ENCODE results near the gene CYLD. TPM values are rescaled to one million over a fixed set of nuclear protein-coding genes. Genes with fewer than 3 reads are reported as not detected.

Gene CYLD
- total RNA-seq, 1 experiment from 2014 or later, result 12.5 TPM

- H3K79me1 ChIP-seq (ENCODE audit: insufficient read depth, low read depth, low read length, poor library complexity, severe bottlenecking), result no peaks in the 10 kb centered on the region
- no peaks in the 10 kb centered on the region for H3K4me1 ChIP-seq (ENCODE audit: insufficient read depth, low read length)
- H3K9me3 ChIP-seq (ENCODE audit: control insufficient read depth, low read depth, low read length), result no peaks in the 10 kb centered on the region
- H3K14ac ChIP-seq (ENCODE audit: insufficient read depth, low read length), result no peak overlapping the region
- no peak overlapping the region for H2BK12ac ChIP-seq (ENCODE audit: insufficient read length, low read depth, low read length)
- H3K4me1 Mint-ChIP-seq, result no peaks in the 10 kb centered on the region
- no peak overlapping the region for H2BK15ac ChIP-seq (ENCODE audit: low read depth, low read length)
- no peak overlapping the region for H4K91ac ChIP-seq (ENCODE audit: insufficient read length, low read depth, low read length)
- peaks cover 0 to 12% of the 10 kb centered on the region in 2 experiments; a peak in 3 of 5 replicates for H3K9me3 Mint-ChIP-seq
- no peak for TF ChIP-seq CTCF (conservative IDR thresholded peaks at IDR 0.05)
- no peak overlapping the region for H3K23ac ChIP-seq (ENCODE audit: insufficient read length, low read depth, low read length)
- H3K23me2 ChIP-seq (ENCODE audit: insufficient read length, low read depth, low read length, poor library complexity, severe bottlenecking), result no peaks in the 10 kb centered on the region
- H4K5ac ChIP-seq (ENCODE audit: insufficient read length, low read depth, low read length), result no peak overlapping the region
- H3K18ac ChIP-seq (ENCODE audit: insufficient read length, low read depth, low read length), result no peak overlapping the region
- H3K27me3 Mint-ChIP-seq (ENCODE audit: low read depth), result no peaks in the 10 kb centered on the region
- no peak for DNase-seq
- no peak overlapping the region for H3T11ph ChIP-seq (ENCODE audit: low read length)
- H2BK20ac ChIP-seq (ENCODE audit: low read depth, low read length, poor library complexity, severe bottlenecking), result no peak overlapping the region
- H4K8ac ChIP-seq (replicated peaks; ENCODE audit: insufficient read length, low read depth, low read length), result no peak overlapping the region
- H3K27ac Mint-ChIP-seq, result no peak overlapping the region
- no peak overlapping the region for H3K56ac ChIP-seq (ENCODE audit: insufficient read length, low read depth, low read length)
- H3K27me3 ChIP-seq (ENCODE audit: insufficient read depth, low read length), result no peaks in the 10 kb centered on the region
- H2BK120ac ChIP-seq (ENCODE audit: low read depth, low read length, poor library complexity, severe bottlenecking), result no peak overlapping the region
- no peaks in the 10 kb centered on the region for H4K20me1 ChIP-seq (ENCODE audit: control insufficient read depth, insufficient read depth, insufficient read length)
- H3K27ac ChIP-seq (ENCODE audit: insufficient read length, low read depth, low read length), result no peak overlapping the region
- H3K4ac ChIP-seq (ENCODE audit: low read depth, low read length), result no peak overlapping the region
- no CpG with 5 or more reads among the region's 1 CpG for WGBS (ENCODE audit: extremely low coverage, insufficient read length, low lambda C conversion rate)
- H3K36me3 Mint-ChIP-seq (ENCODE audit: insufficient read depth in 1 of 3, low read depth in 3 of 3), result peaks cover 14 to 17% (median 16%) of the 10 kb centered on the region in 3 experiments
- H3K79me2 ChIP-seq (ENCODE audit: insufficient read depth, low read length), result no peaks in the 10 kb centered on the region
- no peak overlapping the region for H3K4me3 Mint-ChIP-seq
- no peak overlapping the region for H3K4me2 ChIP-seq (ENCODE audit: insufficient read depth, insufficient read length, low read length)
- H2AK5ac ChIP-seq (ENCODE audit: insufficient read length, low read length), result no peak overlapping the region
- H2BK5ac ChIP-seq (ENCODE audit: insufficient read length, low read length), result no peak overlapping the region
- no peak overlapping the region for H3K9ac ChIP-seq (ENCODE audit: extremely low read depth, insufficient read length, low read length)
- no peak overlapping the region for H2AFZ ChIP-seq (ENCODE audit: low read length)
Measured at GRCh38 chr16:50765861-50766260, 24.0 kb downstream of the CYLD start.

Data from H9 (cell line).